K562 (cell line): ENCODE results near the gene RBMS3. TPM values are rescaled to one million over a fixed set of nuclear protein-coding genes. Genes with fewer than 3 reads are reported as not detected.

Experiments used
- ATAC-seq: fragments of 200-7000 bp; cut with Tn5 transposase; 3 replicates; pipeline ENCODE4 v1.9.1; 2020; ENCODE audit warnings: moderate library complexity
- BruUV-seq: library from RNA; stranded (reverse); fragments of 400-500 nt; replicated peaks from 2 replicates; lab custom pipeline; 2021; lab: Mats Ljungman, UMichigan
- CTCF ChIA-PET: fragments of 300-600 bp; formaldehyde crosslinking; extraction: SDS; loops from one replicate; lab custom pipeline; 2021; ENCODE audit warnings: low intra/inter-chr PET ratio; lab: Yijun Ruan, JAX
- POLR2A ChIA-PET: fragments of 300-600, 350-650 bp; sonication (Branson Sonifier 250); formaldehyde crosslinking; extraction: SDS; loops from one replicate; lab custom pipeline; 2021; ENCODE audit warnings: antibody characterized with exemption, inconsistent platforms; lab: Yijun Ruan, JAX
- DNase-seq, 4 experiments: peaks; one replicate each; pipeline versions ENCODE4 v3.0.0 to v3.0.0-alpha.2; 2011 to 2018; ENCODE audit warnings: low spot score in 3 of 4, mixed read lengths in 3 of 4; ENCODE audit errors: extremely low read depth in 1 of 4
- FAIRE-seq: peaks from 2 replicates; lab custom pipeline; 2011; peaks lifted over from hg19 to GRCh38; lab: Jason Lieb, UNC
- H2AFZ ChIP-seq: 2 replicates; pipeline ENCODE4 v1.6.0; 2011; ENCODE audit warnings: low read depth, low read length, control low read depth, inconsistent platforms
- H3K27ac ChIP-seq: fragments of 200-600 bp; 3 replicates; pipeline ENCODE4 v1.8.0; 2011; ENCODE audit warnings: low read depth, mild to moderate bottlenecking, control low read depth, inconsistent platforms, low read length, moderate library complexity, mixed read lengths; ENCODE audit errors: extremely low read depth
- H3K27me3 ChIP-seq, 2 experiments: fragments of 300-600 bp in 1 of 2; 2 replicates in 1 of 2; 3 replicates in 1 of 2; pipeline versions ENCODE4 v1.6.0 to v1.8.0; 2011; ENCODE audit warnings: inconsistent platforms in 2 of 2, low read length in 2 of 2, mild to moderate bottlenecking in 1 of 2, mixed read lengths in 1 of 2, moderate library complexity in 1 of 2; ENCODE audit not compliant: control insufficient read depth in 2 of 2, insufficient read depth in 2 of 2
- H3K36me3 ChIP-seq: fragments of 300-600 bp; 3 replicates; pipeline ENCODE4 v1.8.0; 2011; ENCODE audit warnings: mild to moderate bottlenecking, low read length, inconsistent platforms; ENCODE audit not compliant: control insufficient read depth, insufficient read depth
- H3K4me1 ChIP-seq, 2 experiments: fragments of 200-600 bp in 1 of 2; replicated peaks in 1 of 2; 2 replicates in 1 of 2; 3 replicates in 1 of 2; pipeline versions ENCODE4 v1.5.1 to v1.8.0; 2011; ENCODE audit warnings: inconsistent platforms in 2 of 2, low read length in 2 of 2, mild to moderate bottlenecking in 1 of 2, mixed read lengths in 1 of 2, moderate library complexity in 1 of 2; ENCODE audit not compliant: control insufficient read depth in 2 of 2, insufficient read depth in 2 of 2
- H3K4me2 ChIP-seq: 2 replicates; pipeline ENCODE4 v1.6.1; 2011; ENCODE audit warnings: low read length, control low read depth, inconsistent platforms, mixed read lengths; ENCODE audit not compliant: insufficient read depth
- H3K4me3 ChIP-seq: fragments of 200-600 bp; sonication (generic), shearing (Covaris generic); 2 replicates; pipeline ENCODE4 v1.5.1; 2016; ENCODE audit warnings: control low read depth, inconsistent platforms
- H3K79me2 ChIP-seq: fragments of 200-600 bp; 3 replicates; pipeline ENCODE4 v1.8.0; 2011; ENCODE audit warnings: low read length, inconsistent platforms; ENCODE audit not compliant: control insufficient read depth, insufficient read depth
- H3K9ac ChIP-seq, 2 experiments: 2 replicates each; pipeline versions ENCODE4 v1.6.0 to v1.6.1; 2011; ENCODE audit warnings: low read depth in 2 of 2, low read length in 2 of 2, control low read depth in 1 of 2, inconsistent platforms in 1 of 2, mild to moderate bottlenecking in 1 of 2, mixed read lengths in 1 of 2; ENCODE audit not compliant: insufficient read depth in 1 of 2
- H3K9me1 ChIP-seq: one replicate; pipeline ENCODE4 v1.6.0; 2011; ENCODE audit warnings: inconsistent platforms, mild to moderate bottlenecking, low read length, moderate library complexity; ENCODE audit not compliant: control insufficient read depth, insufficient read depth
- H3K9me3 ChIP-seq: replicated peaks from 2 replicates; pipeline ENCODE4 v1.5.1; 2011; ENCODE audit warnings: low read depth, low read length, inconsistent platforms; ENCODE audit not compliant: control insufficient read depth, insufficient read depth
- H4K20me1 ChIP-seq: replicated peaks from 2 replicates; pipeline ENCODE4 v1.6.1; 2011; ENCODE audit warnings: low read length, inconsistent platforms, mixed read lengths; ENCODE audit not compliant: control insufficient read depth, insufficient read depth
- ELK1 ChIP-seq: sonication (generic); formaldehyde crosslinking; IDR thresholded peaks from 2 replicates; pipeline ENCODE4 v1.8.1; 2022; ENCODE audit warnings: missing genetic modification reagents
- GTF2A2 ChIP-seq: IDR thresholded peaks from 2 replicates; pipeline ENCODE4 v1.6.1; 2016; ENCODE audit warnings: mild to moderate bottlenecking, missing genetic modification characterization, missing compliant biosample characterization
- IFI16 ChIP-seq: fragments of 250-450 bp; sonication (Bioruptor Pico); IDR thresholded peaks from 2 replicates; pipeline ENCODE4 v2.1.2; 2022; ENCODE audit warnings: mild to moderate bottlenecking, inconsistent platforms
- PHF21A ChIP-seq: fragments of 450-650 bp; IDR thresholded peaks from 2 replicates; pipeline ENCODE4 v1.6.1; 2017; ENCODE audit warnings: low read depth, borderline replicate concordance
- TAL1 ChIP-seq: fragments of 450-650 bp; IDR thresholded peaks from 2 replicates; pipeline ENCODE4 v1.6.1; 2016; ENCODE audit warnings: mild to moderate bottlenecking
- ZBTB7A ChIP-seq: IDR thresholded peaks from 2 replicates; pipeline ENCODE4 v1.6.1; 2011; ENCODE audit warnings: low read depth, mild to moderate bottlenecking, low read length, moderate library complexity, borderline replicate concordance; ENCODE audit not compliant: control insufficient read depth
- ZFP91 ChIP-seq: sonication (generic); formaldehyde crosslinking; IDR thresholded peaks from 2 replicates; pipeline ENCODE4 v1.8.0; 2022; ENCODE audit warnings: mild to moderate bottlenecking, missing genetic modification reagents
- ZNF639 ChIP-seq, 2 experiments: fragments of 200-800 bp in 1 of 2; sonication (Bioruptor generic) in 1 of 2; sonication (generic) in 1 of 2; formaldehyde crosslinking in 1 of 2; IDR thresholded peaks in 1 of 2; conservative IDR thresholded peaks in 1 of 2; 2 replicates each; pipeline versions ENCODE4 v1.5.0 to v1.6.1; 2016 to 2020; ENCODE audit warnings: missing compliant biosample characterization in 1 of 2, missing genetic modification characterization in 1 of 2, missing genetic modification reagents in 1 of 2
- ZNF668 ChIP-seq: fragments of 250-450 bp; sonication (Bioruptor Pico); IDR thresholded peaks from 2 replicates; pipeline ENCODE4 v1.8.0; 2022; ENCODE audit warnings: mild to moderate bottlenecking, inconsistent platforms
- WGBS: fragments of 100-300 bp; shearing (Covaris generic); methylation state at CpG from one replicate; pipeline ENCODE4 v1.1.6; 2016; ENCODE audit warnings: low coverage, mixed read lengths; ENCODE audit not compliant: insufficient coverage; ENCODE audit errors: missing lambda C conversion rate; 5-methylcytosine and 5-hydroxymethylcytosine counted together
- in situ Hi-C: fragments of 300-500 bp; cut with MboI; formaldehyde crosslinking; loops from 4 replicates; pipeline ENCODE4 v1.15.0; 2018; ENCODE audit warnings: inconsistent platforms, mixed read lengths
- intact Hi-C: fragments of 100-400 bp; cut with micrococcal nuclease; formaldehyde crosslinking; loops from 2 replicates; pipeline ENCODE4 v1.14.2; 2022
- polyA plus RNA-seq, 8 experiments: library from polyadenylated mRNA; depleted of rRNA in 4 of 8; stranded (reverse) in 5 of 8; unstranded in 3 of 8; fragments of >200 nt; fragmentation: Nextera tagmentation in 2 of 8; fragmentation: Illumina TruSeq in 1 of 8; extraction: Ambion mirVana in 2 of 8; extraction: Trizol in 1 of 8; gene quantifications; 2 replicates each; pipeline versions ENCODE4 v1.2.1 to v1.2.3, GENCODE V29; 2011 to 2014; ENCODE audit warnings: inconsistent platforms in 1 of 8, missing spikeins in 1 of 8
- total RNA-seq, 7 experiments: library from RNA; depleted of rRNA in 6 of 7; stranded (reverse); fragments of >200 nt in 6 of 7; fragmentation: Illumina TruSeq in 2 of 7; extraction: Trizol in 2 of 7; gene quantifications; 2 replicates each; pipeline versions ENCODE4 v1.2.1 to v1.2.3, GENCODE V29; 2011 to 2021; ENCODE audit warnings: low replicate concordance in 1 of 7

Gene RBMS3
- total and polyA plus RNA-seq, 9 of the 15 experiments (the other 6 are each of a cell fraction or from before 2014, with no cell fraction given), result 0.20 TPM; not detected in 8

- Histone ChIP-seq H3K9me1 (no peaks in the 10 kb centered on the region), H3K4me1 (no peaks in the 10 kb centered on the region), H3K4me2 (no peak overlapping the region), H3K9ac (no peak overlapping the region), H3K4me3 (no peak overlapping the region), H2AFZ (no peak overlapping the region), H3K27ac (no peak overlapping the region), H3K27me3 (no peaks in the 10 kb centered on the region), H3K36me3 (no peaks in the 10 kb centered on the region)
- intact Hi-C loops, result no loop called here
- BruUV-seq, result no TSS peak
- no peak for FAIRE-seq
- ATAC-seq, result no peak
- WGBS, result 2% methylated on average over 2 of the region's 2 CpGs
- POLR2A ChIA-PET, result no interaction called here
- no peak for TF ChIP-seq ZNF639 (CRISPR knock-in tag; conservative IDR thresholded peaks at IDR 0.05 in 1 of 2, IDR thresholded peaks at IDR 0.05 in 1 of 2)
- TF ChIP-seq, all 486 proteins: peak for 0
- Histone ChIP-seq H3K9me3 (no peaks in the 10 kb centered on the region), H4K20me1 (no peaks in the 10 kb centered on the region), H3K79me2 (no peaks in the 10 kb centered on the region)
- no peak for DNase-seq
- CTCF ChIA-PET, result no interaction called here
- in situ Hi-C loops, result no loop called here
Observed at GRCh38 chr3:29694331-29694730, 413.5 kb downstream of the RBMS3 start.

GRCh38 chr3:29694783-29695182 lies 413.9 kb downstream of the RBMS3 start:
- no peak overlapping the region for H2AFZ ChIP-seq
- no peaks in the 10 kb centered on the region for H3K27me3 ChIP-seq
- no peak overlapping the region for H3K4me3 ChIP-seq
- FAIRE-seq (no peak), ATAC-seq (no peak), DNase-seq (no peak)
- in situ Hi-C loops, result no loop called here
- no peaks in the 10 kb centered on the region for H3K79me2 ChIP-seq
- ChIA-PET POLR2A (no interaction called here), CTCF (no interaction called here)
- H3K27ac ChIP-seq, result no peak overlapping the region
- H3K9ac ChIP-seq, result no peak overlapping the region
- TF ChIP-seq ZBTB7A, result no peak
- TF ChIP-seq TAL1, result no peak
- no peak for TF ChIP-seq PHF21A
- no peak for TF ChIP-seq ELK1 (CRISPR knock-in tag)
- no peak for TF ChIP-seq ZNF668 (CRISPR knock-in tag)
- TF ChIP-seq GTF2A2, result no peak
- TF ChIP-seq ZFP91, result no peak
- no peak for TF ChIP-seq IFI16
- intact Hi-C loops, result no loop called here
- no peaks in the 10 kb centered on the region for H3K36me3 ChIP-seq
- no peaks in the 10 kb centered on the region for H3K9me1 ChIP-seq
- no peaks in the 10 kb centered on the region for H3K4me1 ChIP-seq
- H4K20me1 ChIP-seq, result no peaks in the 10 kb centered on the region
- WGBS, result 0% methylated on average over 1 of the region's 1 CpG
- no TSS peak for BruUV-seq
- no peak overlapping the region for H3K4me2 ChIP-seq
- no peaks in the 10 kb centered on the region for H3K9me3 ChIP-seq
